Measurements from ENCODE around the gene MFSD11. TPM values are rescaled to one million over a fixed set of nuclear protein-coding genes. Genes with fewer than 3 reads are reported as not detected.
A peak's percentile ranks its signal among the peaks of the same experiment; 100 is the strongest.

The MFSD11 gene
- total RNA-seq, 2 experiments from 2014 or later, result 55.1 to 63.1 TPM

GRCh38 chr17:76753061-76753961 lies 15.4 kb downstream of the MFSD11 start:
- peaks cover 76% of the 10 kb centered on the region for H3K36me3 ChIP-seq (ENCODE audit: insufficient read depth, low read length)
- H2AFZ ChIP-seq (ENCODE audit: low read length), result no peak overlapping the region
- ChIA-PET POLR2A (no interaction called here), CTCF (ENCODE audit: unreplicated experiment) (no interaction called here)
- no peaks in the 10 kb centered on the region for H3K9me3 ChIP-seq (ENCODE audit: low read length)
- intact Hi-C loops (cut with micrococcal nuclease; ENCODE audit: unreplicated experiment), result no loop called here
- peaks cover 28% of the 10 kb centered on the region for H3K4me1 ChIP-seq (ENCODE audit: insufficient read depth, low read length, poor library complexity, severe bottlenecking)
- H4K20me1 ChIP-seq (ENCODE audit: insufficient read depth, low read length), result no peaks in the 10 kb centered on the region
- no TSS peak for BruUV-seq (replicated peaks)
- H3K4me3 ChIP-seq (ENCODE audit: low read depth, low read length, poor library complexity, severe bottlenecking), result no peak overlapping the region
- H3K9me2 ChIP-seq (ENCODE audit: insufficient read depth, low read length), result no peaks in the 10 kb centered on the region
- peak overlapping the region; percentile 1 for H3K4me2 ChIP-seq (ENCODE audit: low read length)
- no peaks in the 10 kb centered on the region; the same call in 1 of the 2 replicates for H3K79me2 ChIP-seq (ENCODE audit: insufficient read depth, low read depth, low read length)
- peak overlapping the region; percentile 70 for H3K27ac ChIP-seq (ENCODE audit: low read depth, low read length, poor library complexity, severe bottlenecking)
- no peak for TF ChIP-seq EZH2phosphoT487 (IDR thresholded peaks at IDR 0.05; ENCODE audit: borderline replicate concordance, low read depth, low read length)
- no peak for TF ChIP-seq CTCF (conservative IDR thresholded peaks at IDR 0.05; ENCODE audit: low read length)
- DNase-seq (ENCODE audit: low spot score), result peak; percentile 31

- H3K9me2 ChIP-seq (ENCODE audit: insufficient read depth, low read length), result no peaks in the 10 kb centered on the region
- POLR2A ChIA-PET, result interaction anchor here (0.6 kb wide), 1 partner anchor 54 kb away, joined by 8 read pairs; no protein-coding TSS in a partner anchor
Measured at GRCh38 chr17:76755285-76755684, 17.4 kb downstream of the MFSD11 start.

More at GRCh38 chr17:76755285-76755684, 17.4 kb downstream of the MFSD11 start:
- Histone ChIP-seq H3K36me3 (ENCODE audit: insufficient read depth, low read length) (peaks cover 69% of the 10 kb centered on the region), H2AFZ (ENCODE audit: low read length) (no peak overlapping the region), H3K79me2 (ENCODE audit: insufficient read depth, low read depth, low read length) (no peaks in the 10 kb centered on the region; the same call in 1 of the 2 replicates), H3K9me3 (ENCODE audit: low read length) (no peaks in the 10 kb centered on the region), H3K4me1 (ENCODE audit: insufficient read depth, low read length, poor library complexity, severe bottlenecking) (peaks cover 28% of the 10 kb centered on the region), H3K4me3 (ENCODE audit: low read depth, low read length, poor library complexity, severe bottlenecking) (no peak overlapping the region), H4K20me1 (ENCODE audit: insufficient read depth, low read length) (no peaks in the 10 kb centered on the region), H3K27ac (ENCODE audit: low read depth, low read length, poor library complexity, severe bottlenecking) (no peak overlapping the region), H3K4me2 (ENCODE audit: low read length) (no peak overlapping the region)
- BruUV-seq (replicated peaks), result no TSS peak
- TF ChIP-seq CTCF (conservative IDR thresholded peaks at IDR 0.05; ENCODE audit: low read length) (no peak), EZH2phosphoT487 (IDR thresholded peaks at IDR 0.05; ENCODE audit: borderline replicate concordance, low read depth, low read length) (no peak)
- CTCF ChIA-PET (ENCODE audit: unreplicated experiment), result no interaction called here
- no peak for DNase-seq (ENCODE audit: low spot score)
- intact Hi-C loops (cut with micrococcal nuclease; ENCODE audit: unreplicated experiment), result no loop called here
